IPS-20b (cell line): ENCODE measurements around the gene OSBPL6.
A peak's percentile ranks its signal among the peaks of the same experiment; 100 is the strongest.

Source experiments
- H3K27ac ChIP-seq: one replicate; pipeline ENCODE4 v1.5.1; 2013; ENCODE audit warnings: low read length
- H3K27me3 ChIP-seq: 2 replicates; pipeline ENCODE4 v1.6.1; 2013; ENCODE audit warnings: mild to moderate bottlenecking, low read length, inconsistent platforms; ENCODE audit not compliant: insufficient read depth
- H3K36me3 ChIP-seq: 2 replicates; pipeline ENCODE4 v1.6.1; 2013; ENCODE audit warnings: low read depth, mild to moderate bottlenecking, inconsistent platforms, low read length, moderate library complexity; ENCODE audit not compliant: insufficient read depth
- H3K4me1 ChIP-seq: 2 replicates; pipeline ENCODE4 v1.6.1; 2013; ENCODE audit warnings: mild to moderate bottlenecking, control low read depth, inconsistent platforms, low read length, moderate library complexity; ENCODE audit not compliant: insufficient read depth
- H3K4me3 ChIP-seq: 2 replicates; pipeline ENCODE4 v1.5.1; 2013; ENCODE audit warnings: mild to moderate bottlenecking, low read length, inconsistent platforms
- H3K9ac ChIP-seq: 2 replicates; pipeline ENCODE4 v1.6.1; 2013; ENCODE audit warnings: low read depth, mild to moderate bottlenecking, inconsistent platforms, low read length, moderate library complexity
- H3K9me3 ChIP-seq: 2 replicates; pipeline ENCODE4 v1.6.1; 2013; ENCODE audit warnings: mild to moderate bottlenecking, low read depth, low read length, inconsistent platforms; ENCODE audit not compliant: insufficient read depth

OSBPL6 gene

DNA sequence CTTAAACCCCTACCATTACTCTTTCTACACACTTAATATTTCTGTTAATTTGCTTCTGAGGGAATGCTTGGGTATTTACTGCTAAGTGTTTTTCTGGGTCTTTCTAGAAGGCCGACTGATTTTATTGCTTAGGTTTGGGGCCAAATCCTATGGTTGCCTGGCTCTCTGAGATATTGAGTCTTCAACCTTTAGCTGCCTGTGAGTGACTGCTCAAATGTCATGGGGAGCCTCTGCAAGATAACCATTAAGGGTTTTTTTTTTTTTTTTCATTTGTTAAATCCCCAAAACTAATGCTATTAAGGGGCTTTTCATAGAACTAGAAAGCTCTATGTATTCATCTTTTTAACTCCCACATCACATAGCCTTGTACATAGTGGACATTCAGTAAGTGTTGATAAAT is 5.0 kb downstream of the OSBPL6 start:
- Histone ChIP-seq H3K9me3 (no peaks in the 10 kb centered on the region), H3K4me3 (no peak overlapping the region), H3K27ac (no peak overlapping the region), H3K9ac (no peak overlapping the region), H3K27me3 (peaks cover 31% of the 10 kb centered on the region; the same call in 1 of the 2 replicates), H3K36me3 (no peaks in the 10 kb centered on the region), H3K4me1 (peaks cover 8% of the 10 kb centered on the region; the same call in 1 of the 2 replicates)

DNA sequence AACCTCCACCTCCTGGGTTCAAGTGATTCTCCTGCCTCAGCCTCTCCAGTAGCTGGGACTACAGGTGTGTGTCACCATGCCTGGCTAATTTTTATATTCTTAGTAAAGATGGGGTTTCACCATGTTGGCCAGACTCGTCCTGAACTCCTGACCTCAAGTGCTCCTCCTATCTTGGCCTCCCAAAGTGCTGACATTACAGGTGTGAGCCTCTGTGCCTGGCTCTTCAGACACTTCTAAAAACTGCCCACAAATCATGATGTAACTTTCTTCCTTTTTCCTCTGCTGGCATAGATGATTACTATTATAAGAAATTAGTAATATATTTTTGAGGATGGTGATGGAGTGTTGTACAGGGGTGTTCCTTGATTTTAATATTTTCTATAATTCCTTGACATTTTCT is 6.0 kb downstream of the OSBPL6 start:
- H3K4me1 ChIP-seq: peaks cover 8% of the 10 kb centered on the region; the same call in 1 of the 2 replicates
- no peak overlapping the region for H3K27ac ChIP-seq
- H3K36me3 ChIP-seq: no peaks in the 10 kb centered on the region
- H3K27me3 ChIP-seq: peaks cover 26% of the 10 kb centered on the region; the same call in 1 of the 2 replicates
- no peak overlapping the region for H3K9ac ChIP-seq
- H3K4me3 ChIP-seq: no peak overlapping the region
- H3K9me3 ChIP-seq: no peaks in the 10 kb centered on the region

DNA sequence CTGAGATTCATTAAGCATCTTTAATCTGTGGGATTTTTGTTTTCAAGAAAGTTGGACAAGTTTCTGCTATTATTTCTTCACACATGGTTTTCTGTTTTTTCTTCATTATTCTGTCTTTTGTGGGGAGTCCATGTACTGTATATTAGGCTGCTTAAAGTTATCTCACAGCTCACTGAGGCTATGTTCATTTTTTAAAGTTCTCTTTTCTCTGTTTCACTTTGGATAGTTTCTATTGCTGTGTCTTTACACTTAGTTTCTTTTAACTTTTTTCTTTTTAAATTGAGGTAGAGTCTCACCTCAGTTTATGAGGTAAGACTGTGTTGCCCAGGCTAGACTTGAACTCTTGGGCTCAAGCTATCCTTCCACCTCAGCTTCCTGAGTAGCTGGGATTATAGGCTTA is 8.6 kb downstream of the OSBPL6 start:
- no peaks in the 10 kb centered on the region for H3K4me1 ChIP-seq
- no peaks in the 10 kb centered on the region for H3K9me3 ChIP-seq
- no peak overlapping the region for H3K9ac ChIP-seq
- no peaks in the 10 kb centered on the region for H3K36me3 ChIP-seq
- H3K27ac ChIP-seq: no peak overlapping the region
- H3K27me3 ChIP-seq: peaks cover under 1% of the 10 kb centered on the region; the same call in 1 of the 2 replicates
- no peak overlapping the region for H3K4me3 ChIP-seq

DNA sequence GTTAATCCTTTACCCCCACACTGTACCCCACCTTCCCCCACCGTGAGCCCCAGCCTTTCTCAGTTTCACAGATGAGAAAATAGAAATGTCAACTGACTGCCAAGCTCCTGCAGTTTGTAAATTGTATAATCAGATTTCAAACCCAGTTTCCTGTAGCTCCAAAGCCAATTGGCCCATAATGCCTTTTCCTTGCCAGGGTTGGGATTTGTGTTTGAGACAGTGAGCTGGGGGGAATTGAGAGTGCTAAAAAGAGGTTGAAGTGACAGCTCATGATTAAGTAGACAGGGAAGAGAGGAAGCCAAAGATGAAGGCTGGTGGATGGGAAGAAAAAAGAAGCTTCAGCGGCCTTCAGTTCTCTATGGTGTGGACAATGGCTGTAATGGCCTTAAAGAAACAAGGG is 10.7 kb downstream of the OSBPL6 start:
- H3K36me3 ChIP-seq: no peaks in the 10 kb centered on the region
- H3K27ac ChIP-seq: no peak overlapping the region
- no peaks in the 10 kb centered on the region for H3K9me3 ChIP-seq
- H3K4me1 ChIP-seq: no peaks in the 10 kb centered on the region
- H3K9ac ChIP-seq: no peak overlapping the region
- peaks cover 13% of the 10 kb centered on the region; the same call in 1 of the 2 replicates for H3K27me3 ChIP-seq
- H3K4me3 ChIP-seq: no peak overlapping the region

DNA sequence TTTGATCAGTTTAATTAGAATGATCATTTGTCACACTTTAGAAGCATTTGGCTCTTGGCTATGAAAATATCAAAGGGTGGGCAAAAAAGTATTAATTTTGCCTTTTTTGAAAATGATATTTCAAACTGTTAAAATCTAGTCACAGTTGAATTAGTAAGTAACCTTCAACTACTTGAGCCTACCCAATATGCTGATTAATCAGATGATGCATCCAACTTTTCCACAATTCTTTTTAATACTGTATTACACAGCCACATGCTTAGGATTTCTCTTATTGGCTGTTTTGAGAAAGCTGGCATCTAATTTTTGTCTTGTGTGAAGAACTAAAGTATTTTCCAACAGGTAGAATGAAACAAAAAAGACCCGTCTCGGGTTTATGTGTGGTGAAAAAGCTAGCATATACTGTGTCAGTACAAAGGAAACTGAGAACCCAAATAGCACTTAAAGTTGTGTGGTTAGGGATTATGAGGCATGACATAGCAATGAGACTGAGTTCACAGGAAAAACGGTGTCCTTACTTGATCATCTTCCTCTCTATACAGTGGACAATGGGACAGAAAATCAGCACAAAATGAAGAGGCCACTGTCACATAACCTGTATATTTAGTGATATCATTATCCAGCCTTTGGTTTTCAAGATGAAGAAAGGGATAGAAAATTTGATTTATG is 11.7 kb downstream of the OSBPL6 start:
- H3K36me3 ChIP-seq: no peaks in the 10 kb centered on the region
- no peak overlapping the region for H3K27ac ChIP-seq
- no peak overlapping the region for H3K4me3 ChIP-seq
- H3K9me3 ChIP-seq: no peaks in the 10 kb centered on the region
- H3K27me3 ChIP-seq: peaks cover 23% of the 10 kb centered on the region; the same call in 1 of the 2 replicates
- peaks cover under 1% of the 10 kb centered on the region; the same call in 1 of the 2 replicates for H3K4me1 ChIP-seq
- no peak overlapping the region for H3K9ac ChIP-seq

DNA sequence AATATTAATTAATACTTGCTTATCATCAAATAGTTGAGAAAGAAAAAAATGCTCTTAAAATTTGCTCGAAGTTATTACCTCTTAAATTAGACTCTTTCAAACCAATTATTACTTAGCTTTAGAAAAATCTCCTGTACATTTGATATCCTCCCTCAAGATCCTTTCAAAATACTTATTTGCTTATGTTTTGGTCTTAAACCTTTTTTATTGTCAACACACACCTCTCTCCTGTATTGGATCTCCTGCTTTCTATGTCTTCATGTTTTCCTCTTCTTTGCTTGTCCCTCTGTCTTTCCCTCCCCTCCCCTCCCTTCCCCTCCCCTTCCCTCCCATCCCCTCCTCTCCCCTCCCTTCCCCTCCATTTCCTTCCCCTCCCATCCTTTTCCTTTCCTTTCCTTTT is 14.0 kb downstream of the OSBPL6 start:
- Histone ChIP-seq H3K36me3 (no peaks in the 10 kb centered on the region), H3K9me3 (no peaks in the 10 kb centered on the region), H3K27me3 (peaks cover 43% of the 10 kb centered on the region), H3K4me1 (peaks cover 12% of the 10 kb centered on the region), H3K4me3 (no peak overlapping the region), H3K27ac (no peak overlapping the region), H3K9ac (no peak overlapping the region)

DNA sequence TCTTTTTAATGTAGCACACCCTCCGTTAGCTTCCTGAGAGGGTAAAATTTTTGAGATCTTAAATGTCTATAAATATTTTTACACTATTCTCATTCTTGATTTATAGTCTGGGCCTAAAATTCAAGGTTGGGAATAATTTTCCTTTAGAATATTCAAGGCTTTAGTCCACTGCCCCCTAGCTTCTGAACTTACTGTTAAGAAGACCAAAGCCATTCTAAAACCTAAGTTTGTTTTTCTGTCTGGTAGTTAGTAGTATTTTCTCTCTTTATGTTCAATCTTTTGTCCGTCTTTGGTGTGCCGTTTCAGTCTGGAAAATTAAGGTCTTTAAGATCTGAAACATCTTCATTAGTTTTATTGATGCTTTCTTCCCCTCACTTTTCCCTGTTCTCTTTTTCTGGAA is 14.5 kb downstream of the OSBPL6 start:
- Histone ChIP-seq H3K36me3 (no peaks in the 10 kb centered on the region), H3K4me1 (peaks cover 12% of the 10 kb centered on the region)

DNA sequence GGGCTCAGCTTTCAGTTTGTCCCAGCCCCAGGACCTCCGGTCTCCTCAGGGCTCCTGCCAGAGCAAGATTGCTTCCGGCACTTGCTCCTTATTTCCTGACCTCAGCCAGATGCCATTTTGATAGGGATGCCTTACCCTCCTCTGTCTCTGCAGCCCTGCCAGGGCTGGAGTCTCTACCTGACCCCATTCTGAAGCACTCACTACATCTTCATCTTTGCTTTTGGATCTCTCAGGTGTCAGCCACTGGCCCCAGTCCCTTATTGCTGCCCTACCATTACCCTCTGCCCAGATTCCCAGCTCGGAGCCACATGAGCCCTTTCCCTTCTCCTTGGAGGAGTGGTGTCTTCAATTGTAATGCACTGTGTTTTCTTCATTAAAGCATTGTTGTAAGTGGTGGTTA is 17.1 kb downstream of the OSBPL6 start:
- H3K9ac ChIP-seq: no peak overlapping the region
- H3K27ac ChIP-seq: no peak overlapping the region
- peak overlapping the region; percentile 36; the same call in 1 of the 2 replicates for H3K4me3 ChIP-seq
- H3K36me3 ChIP-seq: no peaks in the 10 kb centered on the region
- peaks cover 12% of the 10 kb centered on the region for H3K4me1 ChIP-seq
- peaks cover 74% of the 10 kb centered on the region for H3K27me3 ChIP-seq
- no peaks in the 10 kb centered on the region for H3K9me3 ChIP-seq

More for the DNA sequence above, 14.5 kb downstream of the OSBPL6 start:
- Histone ChIP-seq H3K4me3 (no peak overlapping the region), H3K27me3 (peaks cover 47% of the 10 kb centered on the region), H3K9me3 (no peaks in the 10 kb centered on the region), H3K9ac (no peak overlapping the region), H3K27ac (no peak overlapping the region)

DNA sequence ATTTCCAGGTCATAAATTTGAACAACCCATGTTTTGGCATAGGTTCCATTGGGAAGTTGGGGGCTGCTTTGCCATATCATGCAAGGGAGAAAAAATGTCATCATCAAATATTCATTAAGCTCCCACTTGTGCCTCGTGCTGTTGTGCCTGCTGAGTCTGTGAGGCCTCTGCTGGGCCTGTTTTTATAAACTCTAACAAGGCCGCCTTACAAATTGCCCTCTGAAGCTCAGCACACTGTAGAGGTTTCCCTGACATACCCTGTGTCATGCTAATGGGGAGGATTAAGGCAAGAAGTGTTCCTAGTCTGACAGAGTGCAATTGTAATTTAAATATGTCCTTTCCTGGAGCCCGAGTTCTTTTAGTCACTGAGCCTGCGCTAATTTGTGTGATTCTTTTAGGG is 17.6 kb downstream of the OSBPL6 start:
- peaks cover 12% of the 10 kb centered on the region for H3K4me1 ChIP-seq
- no peak overlapping the region for H3K9ac ChIP-seq
- no peaks in the 10 kb centered on the region for H3K9me3 ChIP-seq
- peak overlapping the region; percentile 51; the same call in 1 of the 2 replicates for H3K4me3 ChIP-seq
- H3K36me3 ChIP-seq: no peaks in the 10 kb centered on the region
- no peak overlapping the region for H3K27ac ChIP-seq
- H3K27me3 ChIP-seq: peaks cover 79% of the 10 kb centered on the region

DNA sequence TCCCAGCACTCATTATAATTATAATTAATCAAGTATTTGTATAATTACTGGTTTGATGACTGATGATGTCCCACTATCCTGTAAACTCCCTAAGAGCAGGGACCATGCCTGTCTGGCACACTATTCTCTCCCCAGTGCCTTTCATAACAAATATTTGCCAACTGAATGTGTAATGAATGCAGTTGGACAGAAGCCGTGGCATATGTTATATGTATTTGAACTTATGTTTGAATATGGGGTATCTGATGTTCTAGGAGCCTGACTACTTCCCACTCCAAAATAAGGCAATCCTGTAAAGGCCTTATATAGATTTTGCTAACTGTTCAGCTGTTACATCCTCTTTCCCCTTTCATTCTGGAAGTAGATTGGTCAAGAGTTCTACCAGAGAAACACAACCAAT is 19.7 kb downstream of the OSBPL6 start:
- Histone ChIP-seq H3K9ac (no peak overlapping the region), H3K36me3 (no peaks in the 10 kb centered on the region), H3K27ac (no peak overlapping the region), H3K27me3 (peaks cover 94% of the 10 kb centered on the region), H3K9me3 (no peaks in the 10 kb centered on the region), H3K4me3 (no peak overlapping the region), H3K4me1 (peaks cover 12% of the 10 kb centered on the region)

DNA sequence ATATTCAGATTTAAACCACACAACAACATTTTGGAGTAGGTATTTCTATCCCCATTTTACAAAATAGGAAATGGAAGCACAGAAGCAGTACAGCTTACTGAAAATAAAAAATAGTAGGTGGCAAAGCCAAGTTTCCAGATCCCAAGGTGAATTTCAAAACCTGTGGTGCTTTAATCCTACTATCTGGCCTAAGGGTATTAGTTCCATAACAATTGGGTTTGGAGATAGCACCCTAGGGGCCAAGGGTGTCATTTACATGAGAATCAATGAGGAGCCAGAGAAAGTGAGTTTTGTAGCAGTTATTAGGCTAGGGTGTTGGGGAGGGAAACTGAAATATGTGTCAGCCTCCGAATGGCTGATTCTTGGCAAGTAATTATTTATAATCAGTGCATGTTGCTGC is 24.9 kb downstream of the OSBPL6 start:
- no peak overlapping the region for H3K27ac ChIP-seq
- H3K4me3 ChIP-seq: peak overlapping the region; percentile 47; the same call in 1 of the 2 replicates
- H3K36me3 ChIP-seq: no peaks in the 10 kb centered on the region
- no peaks in the 10 kb centered on the region for H3K9me3 ChIP-seq
- peaks cover 74% of the 10 kb centered on the region for H3K27me3 ChIP-seq
- no peak overlapping the region for H3K9ac ChIP-seq
- H3K4me1 ChIP-seq: peaks cover 10% of the 10 kb centered on the region; the same call in 1 of the 2 replicates

DNA sequence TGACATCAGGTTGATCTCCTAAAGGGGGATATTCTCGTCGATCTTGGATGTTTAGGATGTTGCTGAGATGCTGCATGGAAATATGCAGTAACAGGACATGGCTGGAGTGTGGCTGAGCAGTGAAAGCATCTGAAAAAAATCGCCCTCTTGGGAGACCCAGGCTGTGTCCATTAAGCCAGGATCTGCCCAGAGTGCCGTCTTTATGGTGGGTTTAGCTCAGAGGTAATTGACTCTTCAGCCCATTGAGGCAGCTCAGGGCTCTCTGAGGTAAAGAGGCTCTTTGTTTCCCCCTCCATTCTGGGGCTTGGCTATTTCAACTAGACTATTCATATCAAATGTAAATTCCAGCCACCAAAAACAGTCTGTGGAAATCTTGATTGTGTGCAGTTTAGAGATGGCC is 26.5 kb downstream of the OSBPL6 start:
- no peak overlapping the region for H3K9ac ChIP-seq
- no peaks in the 10 kb centered on the region for H3K9me3 ChIP-seq
- H3K4me1 ChIP-seq: peaks cover 15% of the 10 kb centered on the region; the same call in 1 of the 2 replicates
- no peak overlapping the region for H3K27ac ChIP-seq
- no peak overlapping the region for H3K4me3 ChIP-seq
- H3K36me3 ChIP-seq: no peaks in the 10 kb centered on the region
- H3K27me3 ChIP-seq: peaks cover 58% of the 10 kb centered on the region
